NCI-H2171 treated with DMSO at 0.1 percent for 48 hours (cell line): Measurements from ENCODE around the gene ANK3.
A peak's percentile ranks its signal among the peaks of the same experiment; 100 is the strongest.

Experiments
- DNase-seq: peaks from one replicate; lab custom pipeline; 2025; lab: John Stamatoyannopoulos, UW

The ANK3 gene

DNA sequence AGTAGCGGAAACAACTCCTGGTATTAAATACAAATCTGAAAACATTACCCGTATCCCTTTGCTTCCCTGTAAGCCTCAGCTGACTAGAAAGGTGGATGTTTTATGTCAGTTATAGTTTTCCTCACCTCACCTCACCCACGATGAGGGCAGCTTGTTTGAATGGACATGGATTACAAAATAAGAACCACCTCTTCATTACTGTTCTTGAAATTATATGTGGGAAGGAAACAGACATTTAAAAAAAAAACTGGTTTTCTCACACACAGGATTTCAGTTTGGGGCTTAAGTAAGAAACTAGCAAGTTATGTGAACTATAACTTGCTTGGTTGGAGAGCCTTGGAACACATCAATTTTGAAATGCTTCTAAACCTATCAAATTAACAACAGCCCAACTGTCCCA is 250.4 kb downstream of the ANK3 start:
- no peak for DNase-seq

GRCh38 chr10:60138842-60139241 is 250.8 kb downstream of the ANK3 start:
- no peak for DNase-seq

GRCh38 chr10:60138026-60138425 is 251.6 kb downstream of the ANK3 start:
- no peak for DNase-seq

DNA sequence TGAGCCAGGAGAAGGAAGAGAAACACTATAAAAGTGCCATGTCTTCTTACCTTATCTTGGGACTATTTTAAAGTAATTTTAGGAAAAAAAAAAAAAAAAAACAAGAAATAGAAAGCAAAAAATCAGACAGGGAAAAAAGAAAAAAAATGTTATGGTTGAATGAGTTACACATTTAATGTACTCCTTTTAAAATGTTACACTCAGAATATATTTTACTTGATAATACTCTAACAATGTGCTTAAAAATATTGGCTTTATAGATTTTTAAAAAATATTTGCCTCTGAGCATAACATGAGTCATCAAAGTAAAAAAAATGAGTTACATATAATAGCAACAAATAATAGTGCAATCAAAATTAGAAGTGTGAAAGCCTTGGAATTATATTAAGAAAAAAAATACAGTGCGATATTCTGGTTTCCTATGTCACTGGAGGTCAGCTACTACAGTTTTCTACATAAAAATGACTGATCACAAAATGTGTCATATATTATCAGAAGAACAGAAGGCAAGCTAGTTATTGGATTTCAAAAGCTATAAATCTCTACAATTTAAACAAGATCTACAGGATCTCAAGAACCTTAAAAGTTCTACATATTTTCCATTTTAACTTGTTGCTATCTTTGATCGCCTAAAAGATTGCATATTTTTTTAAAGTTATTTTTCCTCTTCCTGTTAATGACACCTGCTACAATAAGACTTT is 252.2 kb downstream of the ANK3 start:
- DNase-seq = no peak

DNA sequence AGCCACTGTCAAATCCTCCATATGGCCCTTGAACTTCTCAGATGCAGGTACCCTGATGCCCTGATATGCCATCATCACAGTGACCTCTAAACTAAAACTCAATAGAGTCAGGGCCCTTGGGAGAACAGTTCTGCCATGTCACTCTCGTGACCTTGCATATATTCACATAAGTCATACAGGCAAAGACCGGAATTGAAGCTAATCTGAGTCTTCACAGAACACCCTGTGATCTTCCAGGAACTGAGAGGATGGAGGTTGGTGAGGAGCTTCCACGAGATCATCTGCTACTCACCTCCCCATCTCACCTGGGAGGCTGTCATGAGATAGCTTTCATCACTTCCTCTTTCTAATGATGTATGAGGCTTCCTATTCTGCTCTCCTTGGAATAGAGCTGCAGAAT is 254.7 kb downstream of the ANK3 start:
- DNase-seq = no peak

DNA sequence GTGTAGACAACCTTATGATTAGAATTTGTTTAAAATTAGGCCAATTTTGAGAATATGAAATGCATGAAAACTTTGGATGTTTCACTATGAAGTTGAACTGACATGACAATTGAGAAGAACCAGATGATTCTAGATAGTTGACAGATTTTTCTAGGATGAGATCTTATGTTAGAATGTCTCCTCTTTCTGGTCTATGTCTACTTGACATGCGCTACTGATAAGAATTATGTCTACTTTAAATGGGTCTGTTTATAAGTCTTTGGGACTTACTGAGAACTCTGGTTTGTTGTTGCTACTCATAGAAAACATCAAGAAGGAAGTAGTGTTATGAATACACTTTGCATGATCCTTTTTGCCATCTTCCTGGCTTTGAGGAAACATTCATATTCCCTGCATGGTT is 255.1 kb downstream of the ANK3 start:
- DNase-seq = no peak

DNA sequence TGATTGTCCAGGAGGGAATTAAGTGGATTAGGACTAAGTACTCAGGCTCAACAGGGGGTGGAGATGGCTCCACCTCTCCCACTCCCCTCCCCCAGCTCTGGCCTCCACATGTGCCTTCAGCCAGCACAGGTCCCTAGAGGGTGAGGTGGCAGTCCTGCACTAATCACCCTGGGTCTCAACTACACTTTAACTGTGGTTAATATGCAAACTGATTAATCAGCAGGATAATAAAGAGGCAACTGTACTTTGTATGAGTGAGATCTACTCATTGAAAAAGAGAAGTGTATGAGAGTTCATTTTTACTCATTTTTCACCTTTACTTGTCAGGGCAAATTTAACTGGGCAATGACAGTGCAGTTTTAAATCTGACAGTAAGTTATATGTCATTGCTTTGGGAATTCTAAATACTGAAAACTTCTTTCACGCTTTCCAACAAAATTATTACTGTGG is 259.5 kb downstream of the ANK3 start:
- no peak for DNase-seq

- DNase-seq = no peak
Observed at GRCh38 chr10:60125895-60126294, 263.8 kb downstream of the ANK3 start.

- DNase-seq = no peak
Observed at GRCh38 chr10:60124536-60124935, 265.1 kb downstream of the ANK3 start.

DNA sequence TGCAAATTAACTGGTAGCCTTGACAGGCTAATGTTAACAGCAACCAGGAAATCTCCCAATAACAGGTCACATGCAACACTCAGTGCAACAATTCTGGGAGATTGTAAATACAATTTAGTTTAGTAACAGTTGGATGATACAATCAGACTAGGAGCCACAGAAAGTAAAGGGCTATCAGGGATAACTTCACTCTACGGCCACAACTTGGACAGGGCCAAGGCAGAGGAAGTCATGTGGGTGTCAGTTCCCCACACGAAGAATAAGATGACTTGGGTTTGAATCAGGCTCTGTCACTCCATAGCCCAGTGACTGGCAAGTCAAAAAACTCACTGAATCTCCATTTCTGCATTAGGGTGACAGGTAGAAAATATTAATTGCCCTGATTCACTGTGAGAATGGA is 266.0 kb downstream of the ANK3 start:
- no peak for DNase-seq

DNA sequence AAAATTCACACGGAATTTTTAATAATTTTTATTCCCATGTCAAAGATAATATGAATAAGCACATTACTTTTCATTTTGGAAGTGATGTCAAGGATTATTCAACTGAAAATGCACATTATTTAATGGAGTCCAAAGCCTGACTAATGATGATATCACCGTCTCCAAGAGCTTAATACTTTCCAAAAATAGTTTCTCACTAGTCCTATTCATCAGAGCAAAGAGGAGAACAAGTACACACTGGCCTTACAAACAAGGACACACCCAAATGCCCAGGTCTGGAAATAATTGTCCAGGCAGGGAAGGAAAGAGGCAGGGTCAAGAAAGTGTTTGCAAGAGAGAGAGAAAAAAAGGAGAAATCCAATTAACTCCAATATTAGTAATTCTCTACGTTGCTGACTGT is 266.5 kb downstream of the ANK3 start:
- DNase-seq = no peak

GRCh38 chr10:60122190-60122589 is 267.5 kb downstream of the ANK3 start:
- no peak for DNase-seq

GRCh38 chr10:60114765-60115586 is 274.7 kb downstream of the ANK3 start:
- no peak for DNase-seq

- no peak for DNase-seq
Observed at GRCh38 chr10:60110739-60111138, 278.9 kb downstream of the ANK3 start.

GRCh38 chr10:60107308-60107976 is 282.2 kb downstream of the ANK3 start:
- no peak for DNase-seq

- no peak for DNase-seq
Observed at GRCh38 chr10:60105295-60105695, 284.4 kb downstream of the ANK3 start.

- no peak for DNase-seq
Observed at GRCh38 chr10:60101821-60102220, 287.9 kb downstream of the ANK3 start.

DNA sequence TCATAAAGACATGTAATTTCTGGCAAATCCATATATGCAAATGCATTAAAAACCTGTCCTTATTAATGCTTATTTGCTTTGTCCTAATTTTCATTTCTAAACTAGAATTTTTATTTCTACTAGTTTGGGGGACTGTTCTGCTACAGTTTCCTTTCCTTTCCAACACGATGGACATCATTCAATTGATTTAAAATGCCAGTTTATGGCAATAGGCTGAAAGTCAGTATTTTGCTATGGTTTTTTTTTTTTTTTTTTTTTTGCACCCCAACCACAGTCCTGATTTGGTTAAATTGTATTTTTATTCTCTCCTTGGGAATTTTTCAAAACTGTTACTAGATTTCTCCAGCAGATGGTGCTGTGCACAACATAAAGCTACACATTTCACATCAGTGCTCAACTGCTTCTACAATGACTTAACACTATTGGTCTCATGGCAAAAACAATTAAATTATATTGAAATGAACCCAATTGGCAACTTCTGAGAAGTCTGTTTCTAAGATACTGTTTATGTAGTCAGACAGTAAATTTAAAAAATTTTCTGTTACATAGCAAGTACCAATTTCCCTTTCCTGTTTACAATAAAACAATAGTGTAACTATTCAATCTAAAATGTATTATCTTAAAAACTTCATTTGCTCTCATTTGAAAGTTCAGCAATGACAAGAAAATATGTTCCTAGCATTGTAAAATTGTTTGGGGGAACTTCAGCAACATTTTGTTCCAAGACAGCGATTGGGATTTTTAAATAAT is 289.5 kb downstream of the ANK3 start:
- DNase-seq = peak; percentile 51

GRCh38 chr10:60098677-60099601 is 290.7 kb downstream of the ANK3 start:
- no peak for DNase-seq

- no peak for DNase-seq
Observed at GRCh38 chr10:60096761-60097513, 292.7 kb downstream of the ANK3 start.
